ENCODE data around the gene LTBP1. TPM values are rescaled to one million over a fixed set of nuclear protein-coding genes. Genes with fewer than 3 reads are reported as not detected.
A peak's percentile ranks its signal among the peaks of the same experiment; 100 is the strongest.

LTBP1 gene
- total RNA-seq, 1 experiment from 2014 or later, result 119 TPM

DNA sequence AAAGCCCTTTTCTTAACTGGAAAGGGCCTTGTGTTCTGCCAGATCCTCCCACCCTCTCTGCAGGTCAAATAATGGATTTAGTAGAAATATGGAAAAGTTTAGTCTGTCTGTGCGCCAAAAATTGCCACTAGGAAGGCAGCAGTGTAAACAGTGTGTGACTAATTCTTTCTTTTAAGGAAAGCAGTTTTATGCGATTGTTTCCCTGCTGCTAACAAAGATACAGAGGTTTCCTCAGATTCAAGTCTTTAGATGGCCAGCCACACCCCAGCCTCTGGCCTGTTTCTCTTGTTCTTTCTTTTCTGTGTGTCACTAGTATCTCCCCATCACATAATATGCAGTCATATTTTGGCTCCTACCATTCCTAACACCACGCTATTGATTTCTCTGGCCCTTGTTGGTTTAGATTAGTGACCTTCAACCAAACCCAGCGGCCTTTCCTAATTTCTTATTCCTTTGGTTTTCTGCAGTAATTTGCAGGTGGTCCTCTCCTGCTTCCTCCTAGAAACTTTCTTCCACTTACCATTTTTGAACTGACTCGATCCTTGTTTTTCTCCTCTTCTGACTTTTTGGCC, 157.4 kb downstream of the LTBP1 start:
- H3K36me3 Mint-ChIP-seq (ENCODE audit: insufficient read depth, unreplicated experiment), result no peaks in the 10 kb centered on the region
- no TSS peak for BruUV-seq (replicated peaks)
- DNase-seq (ENCODE audit: unreplicated experiment), result peak; percentile 25
- ChIA-PET CTCF (no interaction called here), POLR2A (interaction anchor here (0.7 kb wide), 1 partner anchor 30 kb away, joined by 6 read pairs; no protein-coding TSS in a partner anchor)
- no peak overlapping the region for H3K4me3 Mint-ChIP-seq (ENCODE audit: unreplicated experiment)
- H3K9me3 Mint-ChIP-seq (ENCODE audit: unreplicated experiment), result no peaks in the 10 kb centered on the region
- H3K27me3 Mint-ChIP-seq (ENCODE audit: insufficient read depth, unreplicated experiment), result no peaks in the 10 kb centered on the region
- intact Hi-C loops (cut with micrococcal nuclease), result no loop called here
- TF ChIP-seq, protein P1, sequence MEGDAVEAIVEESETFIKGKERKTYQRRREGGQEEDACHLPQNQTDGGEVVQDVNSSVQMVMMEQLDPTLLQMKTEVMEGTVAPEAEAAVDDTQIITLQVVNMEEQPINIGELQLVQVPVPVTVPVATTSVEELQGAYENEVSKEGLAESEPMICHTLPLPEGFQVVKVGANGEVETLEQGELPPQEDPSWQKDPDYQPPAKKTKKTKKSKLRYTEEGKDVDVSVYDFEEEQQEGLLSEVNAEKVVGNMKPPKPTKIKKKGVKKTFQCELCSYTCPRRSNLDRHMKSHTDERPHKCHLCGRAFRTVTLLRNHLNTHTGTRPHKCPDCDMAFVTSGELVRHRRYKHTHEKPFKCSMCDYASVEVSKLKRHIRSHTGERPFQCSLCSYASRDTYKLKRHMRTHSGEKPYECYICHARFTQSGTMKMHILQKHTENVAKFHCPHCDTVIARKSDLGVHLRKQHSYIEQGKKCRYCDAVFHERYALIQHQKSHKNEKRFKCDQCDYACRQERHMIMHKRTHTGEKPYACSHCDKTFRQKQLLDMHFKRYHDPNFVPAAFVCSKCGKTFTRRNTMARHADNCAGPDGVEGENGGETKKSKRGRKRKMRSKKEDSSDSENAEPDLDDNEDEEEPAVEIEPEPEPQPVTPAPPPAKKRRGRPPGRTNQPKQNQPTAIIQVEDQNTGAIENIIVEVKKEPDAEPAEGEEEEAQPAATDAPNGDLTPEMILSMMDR (IDR thresholded peaks at IDR 0.05; ENCODE audit: unreplicated experiment), result no peak
- peaks cover 18% of the 10 kb centered on the region for H3K4me1 Mint-ChIP-seq (ENCODE audit: insufficient read depth, unreplicated experiment)
- peak overlapping the region; percentile 55 for H3K27ac Mint-ChIP-seq (ENCODE audit: low read depth, unreplicated experiment)

DNA sequence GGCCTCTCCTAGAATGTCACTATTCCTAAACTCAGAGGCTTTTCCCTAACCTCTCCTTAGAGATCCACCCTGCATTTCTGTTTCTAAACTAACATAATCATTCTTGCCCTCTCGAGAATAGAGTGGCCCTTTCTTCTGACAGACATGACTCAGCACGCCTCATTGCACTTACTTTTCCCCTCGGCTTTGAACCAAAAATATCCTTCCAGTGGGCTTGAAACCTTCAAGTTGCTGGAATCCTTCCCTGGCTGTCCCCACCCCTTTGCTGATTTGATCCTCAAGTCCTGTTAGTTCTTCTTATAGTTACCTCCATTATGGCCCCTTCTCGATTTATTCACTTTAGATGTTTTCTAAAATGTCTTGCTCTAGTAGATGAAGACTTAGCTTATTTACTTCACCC, 158.0 kb downstream of the LTBP1 start:
- TF ChIP-seq, protein P1 (IDR thresholded peaks at IDR 0.05; ENCODE audit: unreplicated experiment), result no peak
- DNase-seq (ENCODE audit: unreplicated experiment), result peak; percentile 40
- H3K4me3 Mint-ChIP-seq (ENCODE audit: unreplicated experiment), result no peak overlapping the region
- H3K27me3 Mint-ChIP-seq (ENCODE audit: insufficient read depth, unreplicated experiment), result no peaks in the 10 kb centered on the region
- POLR2A ChIA-PET, result interaction anchor here (1.0 kb wide), 1 partner anchor 32 kb away, joined by 4 read pairs; no protein-coding TSS in a partner anchor
- peak overlapping the region; percentile 55 for H3K27ac Mint-ChIP-seq (ENCODE audit: low read depth, unreplicated experiment)
- H3K4me1 Mint-ChIP-seq (ENCODE audit: insufficient read depth, unreplicated experiment), result peaks cover 19% of the 10 kb centered on the region
- intact Hi-C loops (cut with micrococcal nuclease), result no loop called here
- no peaks in the 10 kb centered on the region for H3K9me3 Mint-ChIP-seq (ENCODE audit: unreplicated experiment)
- CTCF ChIA-PET, result no interaction called here
- H3K36me3 Mint-ChIP-seq (ENCODE audit: insufficient read depth, unreplicated experiment), result no peaks in the 10 kb centered on the region
- BruUV-seq (replicated peaks), result no TSS peak

DNA sequence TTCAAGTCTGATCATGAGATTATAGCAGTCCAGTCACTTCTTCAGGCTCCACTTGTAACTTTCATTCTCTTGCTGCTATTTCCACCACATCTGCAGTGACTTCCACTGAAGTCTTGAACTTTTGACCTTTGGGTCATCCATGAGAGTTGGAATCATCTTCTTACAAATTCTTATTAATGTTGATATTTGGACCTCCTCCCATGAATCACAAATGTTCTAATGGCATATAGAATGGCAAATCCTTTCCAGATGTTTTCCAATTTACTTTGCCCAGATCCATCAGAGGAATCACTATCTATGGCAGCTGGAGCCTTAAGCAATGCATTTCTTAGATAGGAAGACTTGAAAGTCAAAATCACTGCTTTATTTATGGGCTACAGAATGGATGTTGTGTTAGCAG, 159.4 kb downstream of the LTBP1 start:
- Mint-ChIP-seq H3K4me3 (ENCODE audit: unreplicated experiment) (no peak overlapping the region), H3K36me3 (ENCODE audit: insufficient read depth, unreplicated experiment) (no peaks in the 10 kb centered on the region), H3K9me3 (ENCODE audit: unreplicated experiment) (no peaks in the 10 kb centered on the region), H3K4me1 (ENCODE audit: insufficient read depth, unreplicated experiment) (peaks cover 33% of the 10 kb centered on the region), H3K27me3 (ENCODE audit: insufficient read depth, unreplicated experiment) (no peaks in the 10 kb centered on the region), H3K27ac (ENCODE audit: low read depth, unreplicated experiment) (no peak overlapping the region)
- TF ChIP-seq, protein P1 (IDR thresholded peaks at IDR 0.05; ENCODE audit: unreplicated experiment), result no peak
- POLR2A ChIA-PET, result no interaction called here
- no TSS peak for BruUV-seq (replicated peaks)
- intact Hi-C loops (cut with micrococcal nuclease), result no loop called here
- CTCF ChIA-PET, result interaction anchor here (0.6 to 0.7 kb wide), 2 partner anchors 37 to 831 kb away, joined by 4 to 7 read pairs; no protein-coding TSS in a partner anchor
- no peak for DNase-seq (ENCODE audit: unreplicated experiment)

DNA sequence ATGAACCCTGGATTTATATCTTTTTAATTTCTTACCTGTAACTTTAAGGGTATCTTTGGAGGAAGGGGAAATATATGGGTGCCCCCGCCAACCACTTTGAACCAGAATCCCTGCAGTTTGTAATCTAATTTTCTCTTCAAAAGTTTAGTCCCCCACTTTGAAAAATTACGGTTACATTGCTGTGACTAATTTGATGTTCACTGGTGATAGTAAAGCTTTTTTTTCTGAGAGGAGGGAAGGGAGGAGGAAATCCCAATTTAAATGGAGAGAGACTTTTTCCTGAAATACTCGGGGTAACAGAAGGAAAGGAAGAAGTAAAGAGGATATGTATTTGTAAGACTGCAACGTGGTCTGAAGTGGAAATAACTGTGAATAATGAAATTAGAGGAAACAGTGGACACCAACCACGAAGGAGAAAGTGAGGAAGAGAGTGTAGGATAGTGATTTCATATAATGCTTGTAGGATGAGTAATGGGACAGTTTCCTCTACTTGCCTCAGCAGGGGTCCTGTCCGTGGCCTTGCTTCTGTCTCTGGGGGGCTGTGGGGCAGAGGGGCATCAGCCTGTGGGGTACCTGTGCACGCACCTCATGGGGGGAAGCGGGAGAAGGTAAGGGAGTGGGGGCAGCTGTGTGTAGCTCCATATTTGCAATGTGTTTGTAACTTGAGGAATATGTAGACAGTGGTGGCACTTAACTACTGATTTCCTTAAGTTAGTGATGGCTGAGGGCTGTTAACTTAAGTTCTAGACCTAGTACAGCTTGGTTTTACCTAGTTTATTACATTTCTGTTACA, 161.1 kb downstream of the LTBP1 start:
- no peak overlapping the region for H3K27ac Mint-ChIP-seq (ENCODE audit: low read depth, unreplicated experiment)
- H3K4me3 Mint-ChIP-seq (ENCODE audit: unreplicated experiment), result no peak overlapping the region
- CTCF ChIA-PET, result interaction anchor here (0.6 to 0.8 kb wide), 3 partner anchors 74 to 337 kb away, joined by 3 to 4 read pairs (median 3); no protein-coding TSS in a partner anchor
- intact Hi-C loops (cut with micrococcal nuclease), result no loop called here
- TF ChIP-seq, protein P1 (IDR thresholded peaks at IDR 0.05; ENCODE audit: unreplicated experiment), result no peak
- H3K9me3 Mint-ChIP-seq (ENCODE audit: unreplicated experiment), result no peaks in the 10 kb centered on the region
- no TSS peak for BruUV-seq (replicated peaks)
- no peaks in the 10 kb centered on the region for H3K36me3 Mint-ChIP-seq (ENCODE audit: insufficient read depth, unreplicated experiment)
- DNase-seq (ENCODE audit: unreplicated experiment), result no peak
- POLR2A ChIA-PET, result interaction anchor here (0.7 to 1.2 kb wide), 3 partner anchors 26 to 40 kb away, joined by 3 to 4 read pairs (median 3); no protein-coding TSS in a partner anchor
- no peaks in the 10 kb centered on the region for H3K27me3 Mint-ChIP-seq (ENCODE audit: insufficient read depth, unreplicated experiment)
- peaks cover 38% of the 10 kb centered on the region for H3K4me1 Mint-ChIP-seq (ENCODE audit: insufficient read depth, unreplicated experiment)

Measured in MCF 10A (cell line).